ENCODE results near the gene CSMD2.

DNA sequence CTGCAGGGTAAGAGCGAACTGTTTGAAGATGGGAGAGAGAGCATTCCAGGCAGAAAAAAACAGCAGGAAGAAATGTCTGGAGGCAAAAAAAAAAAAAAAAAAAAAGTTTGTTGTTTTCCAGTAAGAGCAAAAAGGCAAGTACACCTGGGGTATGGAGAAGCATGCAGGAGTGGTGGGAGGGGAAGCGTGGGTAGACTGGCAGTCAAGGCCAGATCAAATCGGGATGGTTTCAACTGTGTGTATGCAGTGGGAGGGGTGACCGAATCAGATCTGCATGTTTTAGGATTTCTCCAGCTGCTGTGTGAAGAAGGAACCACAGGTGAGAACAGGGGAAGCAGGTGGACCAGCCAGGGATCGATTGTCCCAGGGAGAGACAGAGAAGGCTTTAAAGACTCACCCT lies 34.7 kb downstream of the CSMD2 start:
- TF ChIP-seq CTCF (conservative IDR thresholded peaks at IDR 0.05; ENCODE audit: low read length) (no peak), EZH2phosphoT487 (IDR thresholded peaks at IDR 0.05; ENCODE audit: borderline replicate concordance) (no peak)
